ENCODE measurements around the gene KCNMB1.

Gene KCNMB1

DNA sequence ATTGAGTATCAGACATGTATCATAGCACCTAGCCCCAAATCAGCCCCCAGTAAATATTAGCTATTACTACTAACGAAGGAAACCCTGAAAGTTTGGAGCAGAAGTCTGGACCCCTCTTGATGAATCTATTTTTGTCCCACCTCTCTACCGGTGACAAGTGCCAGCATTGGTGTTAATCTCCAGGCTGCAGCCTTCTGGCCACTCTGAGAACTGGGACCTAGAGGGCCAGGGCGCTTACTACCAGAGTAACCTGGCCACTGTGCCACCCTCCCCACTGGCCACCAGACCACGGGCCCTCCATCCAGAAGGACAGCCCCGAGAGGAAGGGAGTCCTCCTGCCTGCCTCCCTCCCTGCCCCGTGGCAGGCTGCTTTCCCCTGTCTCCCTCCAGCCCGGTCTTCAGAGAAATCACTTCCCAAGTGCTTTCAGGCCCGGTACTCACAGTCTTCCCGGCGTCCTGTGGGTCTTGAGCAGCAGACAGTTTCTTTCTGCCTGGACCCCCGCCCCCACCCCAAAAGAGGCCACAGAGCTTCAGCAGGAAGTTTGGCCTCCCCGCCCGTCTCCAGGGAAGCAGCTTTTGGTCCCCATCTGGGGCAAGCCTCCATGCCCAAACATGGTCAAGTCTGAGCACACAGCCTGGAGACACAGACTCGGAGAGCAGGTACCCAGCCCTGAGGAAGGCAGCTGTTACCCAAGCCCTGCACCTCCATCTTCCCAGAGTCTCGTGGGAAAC lies at the start of gene KCNMB1:
Gene KCNMB1 (minus strand): TSS at position 550 of the 732 bp plus-strand sequence. CDS start 3,920 bp downstream, outside the sequence.
- DNase-seq (ENCODE audit: low read depth, low spot score), result no peak
- H3K27ac ChIP-seq, result no peak within 1 kb of the TSS

DNA sequence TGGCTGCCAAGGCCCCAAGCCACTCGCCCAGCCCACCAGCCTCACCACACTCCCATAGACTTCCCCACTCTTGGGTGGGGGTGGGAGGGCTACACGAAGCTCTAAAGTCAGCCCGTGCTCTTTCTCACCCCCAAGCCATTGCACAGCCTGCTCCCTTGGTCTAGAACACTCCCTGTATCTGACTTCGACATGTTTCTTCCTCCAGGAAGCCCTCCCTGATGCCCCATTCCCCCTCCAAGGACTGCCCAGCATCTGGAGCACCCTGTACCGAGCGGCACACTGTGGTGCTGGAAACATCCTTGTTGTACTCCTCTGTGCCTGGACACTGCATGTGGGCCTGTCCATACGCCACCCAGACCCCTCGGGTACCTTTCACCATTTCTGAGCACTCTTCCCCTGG lies 49.4 kb upstream of the KCNMB1 start:
- DNase-seq (ENCODE audit: low read depth, low spot score), result no peak
- H3K27ac ChIP-seq, result no peak overlapping the region

- no peak overlapping the region for H3K27ac ChIP-seq
- no peak for DNase-seq (ENCODE audit: low read depth, low spot score)
These were observed 48.6 kb upstream of the KCNMB1 start for GRCh38 chr5:170437621-170438375.

GRCh38 chr5:170436335-170436734 lies 47.2 kb upstream of the KCNMB1 start:
- H3K27ac ChIP-seq, result no peak overlapping the region
- DNase-seq (ENCODE audit: low read depth, low spot score), result no peak

DNA sequence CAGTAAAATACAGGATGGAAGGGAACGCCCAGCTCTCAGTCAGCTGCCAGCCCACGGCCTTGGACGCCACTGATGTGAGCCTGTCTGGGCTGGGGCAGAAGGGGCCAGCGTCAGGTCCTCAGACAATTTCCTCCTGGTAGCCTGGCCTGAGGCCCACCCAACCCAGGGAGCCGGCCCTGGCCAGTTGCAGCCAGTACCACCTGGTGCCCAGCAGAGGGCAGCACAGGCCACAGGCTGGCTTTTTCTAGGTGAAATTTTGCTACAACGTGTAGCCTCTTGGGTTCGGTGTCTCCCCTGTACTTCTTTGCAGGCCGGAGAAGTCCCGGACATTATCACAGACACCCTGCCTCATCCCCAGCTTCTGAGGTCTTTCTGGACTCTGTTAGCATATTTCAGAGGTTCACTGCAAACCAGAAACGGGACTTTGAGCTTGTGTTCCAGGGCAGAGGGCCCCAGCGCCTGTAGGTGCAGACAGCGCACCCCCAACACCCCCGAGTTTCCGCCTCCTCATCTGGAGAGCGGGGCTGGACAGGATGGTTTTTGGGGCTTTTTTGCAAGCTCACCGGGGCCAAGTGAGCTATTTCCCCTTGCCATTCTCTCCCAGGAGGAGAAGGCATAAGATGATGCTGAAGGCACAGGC lies 45.9 kb upstream of the KCNMB1 start:
- DNase-seq (ENCODE audit: low read depth, low spot score), result no peak

GRCh38 chr5:170432669-170433068 lies 43.5 kb upstream of the KCNMB1 start:
- H3K27ac ChIP-seq, result no peak overlapping the region
- no peak for DNase-seq (ENCODE audit: low read depth, low spot score)

More for the DNA sequence above, 45.9 kb upstream of the KCNMB1 start:
- H3K27ac ChIP-seq, result no peak overlapping the region

DNA sequence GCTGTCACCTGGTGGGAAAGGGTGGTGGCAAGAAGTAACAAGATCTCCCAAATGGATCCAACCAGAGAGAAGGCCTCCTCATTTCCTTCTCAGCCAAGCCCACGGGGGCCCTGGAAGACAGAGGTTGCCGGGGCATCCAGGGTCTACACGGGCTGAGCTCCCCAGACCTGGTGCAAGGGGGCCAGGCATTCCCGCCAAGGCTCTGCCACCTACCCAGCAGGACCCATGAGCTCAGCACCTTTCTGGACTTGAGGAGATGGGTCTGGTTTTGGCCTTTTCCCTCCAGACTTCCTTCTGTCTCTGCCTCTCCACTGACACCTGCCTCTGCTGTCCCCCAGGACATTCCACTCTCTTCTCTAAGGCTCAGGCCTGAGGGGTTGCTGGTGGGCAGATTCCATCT lies 42.4 kb upstream of the KCNMB1 start:
- no peak for DNase-seq (ENCODE audit: low read depth, low spot score)
- H3K27ac ChIP-seq, result no peak overlapping the region

DNA sequence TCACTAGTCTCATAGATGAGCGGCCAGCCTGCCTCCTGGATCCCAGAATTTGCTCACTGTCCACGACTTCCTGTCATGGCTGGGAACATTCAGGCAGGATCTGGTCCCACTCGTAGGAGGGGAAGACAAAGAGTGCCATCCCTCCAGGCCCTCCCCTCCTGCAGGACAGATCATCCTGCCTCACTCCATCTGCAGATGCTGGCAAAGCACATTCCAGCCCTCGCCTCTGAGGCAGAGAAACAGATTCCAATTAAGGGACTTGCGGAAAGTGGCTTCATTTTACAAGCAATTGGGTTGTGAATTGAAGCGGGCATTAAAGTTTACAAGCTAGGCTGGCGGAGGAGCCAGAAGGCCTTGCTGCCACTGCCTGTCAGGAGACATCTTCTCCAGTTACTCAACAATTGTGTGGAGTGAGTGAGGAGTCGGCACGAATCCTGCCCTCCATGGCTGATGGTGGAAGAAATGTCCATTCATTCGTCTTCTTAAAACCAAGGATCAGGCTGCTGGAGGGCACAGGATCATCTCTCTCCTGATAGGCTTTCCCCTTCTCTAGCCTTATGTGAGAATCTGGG lies 41.8 kb upstream of the KCNMB1 start:
- DNase-seq (ENCODE audit: low read depth, low spot score), result no peak
- no peak overlapping the region for H3K27ac ChIP-seq

- H3K27ac ChIP-seq, result no peak overlapping the region
- DNase-seq (ENCODE audit: low read depth, low spot score), result no peak
These were observed 41.1 kb upstream of the KCNMB1 start for GRCh38 chr5:170430256-170430655.

DNA sequence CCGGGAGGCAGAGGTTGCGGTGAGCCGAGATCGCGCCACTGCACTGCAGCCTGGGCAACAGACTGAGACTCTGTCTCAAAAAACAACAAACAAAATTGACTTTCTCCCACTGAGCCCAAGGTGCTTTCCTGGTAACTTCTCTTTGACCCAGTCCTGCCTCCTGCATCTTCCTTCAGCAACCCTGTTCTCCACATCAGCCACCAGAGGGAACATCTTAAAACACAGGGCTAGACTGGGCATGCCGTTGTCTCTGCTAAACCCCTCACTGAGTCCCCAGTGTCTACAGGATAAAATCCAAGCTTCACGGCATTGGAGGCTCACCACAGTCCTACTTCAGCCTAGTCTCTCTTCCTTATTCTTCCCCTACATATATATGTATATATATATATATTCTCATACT lies 39.8 kb upstream of the KCNMB1 start:
- no peak for DNase-seq (ENCODE audit: low read depth, low spot score)
- no peak overlapping the region for H3K27ac ChIP-seq

DNA sequence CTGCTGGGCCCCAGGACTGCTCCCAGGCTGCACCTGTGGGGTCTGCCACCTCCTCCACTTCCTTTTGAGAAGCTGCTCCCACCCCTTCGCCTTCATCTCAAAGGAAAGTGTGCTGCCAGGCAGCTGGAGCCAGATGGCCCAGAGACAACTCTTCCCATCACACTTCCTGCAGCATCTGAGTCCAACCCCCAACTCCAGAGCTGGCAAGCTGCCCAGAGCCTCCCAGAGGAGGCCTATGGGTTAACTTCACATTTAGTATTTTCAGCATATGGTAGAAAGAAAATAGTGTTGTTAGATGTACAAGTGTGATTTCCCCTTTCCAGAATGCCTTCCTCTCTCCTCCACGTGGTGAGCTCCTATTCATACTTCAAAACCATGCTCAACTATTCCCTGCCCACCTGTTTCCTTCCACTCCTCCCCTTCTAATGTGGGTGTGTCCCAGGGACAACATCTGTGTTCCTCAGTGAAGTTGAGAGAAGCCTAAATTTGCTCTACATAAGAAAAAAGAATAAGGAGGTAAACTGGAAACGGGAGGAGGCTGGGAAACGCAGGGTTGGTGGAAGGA lies 38.6 kb upstream of the KCNMB1 start:
- no peak overlapping the region for H3K27ac ChIP-seq
- DNase-seq (ENCODE audit: low read depth, low spot score), result no peak

GRCh38 chr5:170426786-170427185 lies 37.6 kb upstream of the KCNMB1 start:
- DNase-seq (ENCODE audit: low read depth, low spot score), result no peak
- no peak overlapping the region for H3K27ac ChIP-seq

DNA sequence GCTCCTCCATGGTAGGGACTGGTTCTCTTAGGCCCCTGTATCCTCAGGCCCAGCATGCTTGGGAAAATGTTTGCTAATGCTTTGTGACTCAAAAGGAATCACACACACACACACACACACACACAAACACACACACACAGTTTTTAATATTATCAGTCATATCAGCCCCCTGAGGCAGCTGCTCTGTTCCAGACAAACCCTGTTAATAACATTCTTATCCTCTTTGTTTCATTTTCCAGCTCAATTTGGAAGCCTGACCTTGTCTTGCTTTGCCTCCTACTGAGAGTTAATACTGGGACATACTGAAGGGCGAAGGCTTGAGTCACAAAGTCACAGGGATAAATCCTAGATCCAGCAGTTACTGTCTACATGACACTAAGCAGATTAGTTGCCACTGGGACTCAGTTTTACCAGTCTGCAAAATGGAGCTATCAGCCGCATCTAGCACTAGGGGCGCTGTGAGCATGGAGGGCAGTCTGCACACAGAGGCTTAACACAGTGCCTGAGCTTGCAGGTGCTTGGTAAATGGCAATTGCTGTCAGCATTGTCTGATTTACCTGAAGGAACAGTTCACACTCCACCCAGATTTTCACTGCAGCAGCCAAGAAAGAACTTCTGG lies 37.1 kb upstream of the KCNMB1 start:
- no peak for DNase-seq (ENCODE audit: low read depth, low spot score)
- H3K27ac ChIP-seq, result no peak overlapping the region

- no peak overlapping the region for H3K27ac ChIP-seq
- no peak for DNase-seq (ENCODE audit: low read depth, low spot score)
These were observed 36.6 kb upstream of the KCNMB1 start for GRCh38 chr5:170425731-170426130.

- H3K27ac ChIP-seq, result no peak overlapping the region
- DNase-seq (ENCODE audit: low read depth, low spot score), result no peak
These were observed 35.5 kb upstream of the KCNMB1 start for GRCh38 chr5:170424629-170425028.

- H3K27ac ChIP-seq, result no peak overlapping the region
- no peak for DNase-seq (ENCODE audit: low read depth, low spot score)
These were observed 34.5 kb upstream of the KCNMB1 start for GRCh38 chr5:170423692-170424091.

- no peak for DNase-seq (ENCODE audit: low read depth, low spot score)
- H3K27ac ChIP-seq, result no peak overlapping the region
These were observed 32.7 kb upstream of the KCNMB1 start for GRCh38 chr5:170421826-170422225.

GRCh38 chr5:170420806-170421412 lies 31.7 kb upstream of the KCNMB1 start:
- DNase-seq (ENCODE audit: low read depth, low spot score), result peak; percentile 5

DNA sequence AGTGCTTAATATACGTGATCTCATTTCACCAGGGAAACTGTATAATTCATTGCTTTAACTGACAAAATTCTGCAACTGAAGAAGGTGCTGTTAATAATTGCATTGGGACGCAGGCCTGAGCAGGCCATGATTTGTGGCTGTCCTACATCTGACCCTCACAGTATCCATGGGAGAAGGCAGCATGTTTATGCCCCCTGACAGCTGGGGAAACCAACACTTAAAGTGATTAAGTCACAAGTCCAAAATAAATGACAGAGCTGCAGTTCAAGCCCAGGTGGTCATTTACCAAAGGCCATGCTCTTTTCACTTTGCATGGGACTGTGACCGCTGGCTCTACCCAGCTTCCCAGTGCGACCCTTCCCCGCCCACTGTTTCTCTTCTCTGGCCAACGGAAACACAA lies 30.5 kb upstream of the KCNMB1 start:
- no peak overlapping the region for H3K27ac ChIP-seq
- no peak for DNase-seq (ENCODE audit: low read depth, low spot score)

More at GRCh38 chr5:170420806-170421412, 31.7 kb upstream of the KCNMB1 start:
- no peak overlapping the region for H3K27ac ChIP-seq

- DNase-seq (ENCODE audit: low read depth, low spot score), result no peak
These were observed 29.6 kb upstream of the KCNMB1 start for GRCh38 chr5:170418736-170419135.

More at GRCh38 chr5:170418736-170419135, 29.6 kb upstream of the KCNMB1 start:
- no peak overlapping the region for H3K27ac ChIP-seq

Measured in epithelial cell of prostate (primary cell).